Peyer's patch (tissue), 4 donors: Measurements from ENCODE around the gene GULP1. TPM values are rescaled to one million over a fixed set of nuclear protein-coding genes. Genes with fewer than 3 reads are reported as not detected.

ENCODE experiments used
- DNase-seq, 3 donors: peaks; one replicate each; pipeline ENCODE4 v3.0.0-alpha.2; 2017 to 2019
- H3K27ac ChIP-seq, 4 donors: fragments of 200-600 bp; sonication (generic); one replicate each; pipeline ENCODE4 v1.5.1; 2016 to 2019
- H3K27me3 ChIP-seq, 2 donors: fragments of 200-600 bp; sonication (generic); one replicate each; pipeline ENCODE4 v1.5.1; 2019
- H3K36me3 ChIP-seq, 3 donors: fragments of 200-600 bp; sonication (generic); one replicate each; pipeline ENCODE4 v1.5.1; 2016 to 2019
- H3K4me1 ChIP-seq, 4 donors: fragments of 200-600 bp; sonication (generic); one replicate each; pipeline ENCODE4 v1.5.1; 2016 to 2019
- H3K4me3 ChIP-seq, 4 donors: fragments of 200-600 bp; sonication (generic); 1 replicate in 3 of 4; 2 replicates in 1 of 4; pipeline ENCODE4 v1.5.1; 2016 to 2019; ENCODE audit warnings: mild to moderate bottlenecking in 1 of 4
- H3K9me3 ChIP-seq, 4 donors: fragments of 200-600 bp; sonication (generic); one replicate each; pipeline ENCODE4 v1.5.1; 2016 to 2019; ENCODE audit warnings: mild to moderate bottlenecking in 1 of 4
- POLR2A ChIP-seq, 2 donors: fragments of 450-650 bp; IDR thresholded peaks; one replicate each; pipeline ENCODE4 v1.5.1; 2017; ENCODE audit warnings: antibody characterized with exemption in 2 of 2, mild to moderate bottlenecking in 2 of 2, moderate library complexity in 2 of 2
- total RNA-seq, 4 donors: library from RNA; depleted of rRNA; stranded (reverse); fragments of >200 nt; gene quantifications; one replicate each; pipeline ENCODE4 v1.1.0, GENCODE V29; 2016
- TF ChIP-seq, protein P1 (sequence below), 6 experiments: fragments of 450-650 bp in 4 of 6; fragments of 200-600 bp in 2 of 6; sonication (generic) in 1 of 6; IDR thresholded peaks; one replicate each; pipeline ENCODE4 v1.5.1; 2017 to 2019; ENCODE audit warnings: antibody characterized with exemption in 6 of 6, mild to moderate bottlenecking in 3 of 6, moderate library complexity in 1 of 6

GULP1 gene
- total RNA-seq, 4 donors from 2014 or later = 18.8 to 101 (median 29.3) TPM

DNA sequence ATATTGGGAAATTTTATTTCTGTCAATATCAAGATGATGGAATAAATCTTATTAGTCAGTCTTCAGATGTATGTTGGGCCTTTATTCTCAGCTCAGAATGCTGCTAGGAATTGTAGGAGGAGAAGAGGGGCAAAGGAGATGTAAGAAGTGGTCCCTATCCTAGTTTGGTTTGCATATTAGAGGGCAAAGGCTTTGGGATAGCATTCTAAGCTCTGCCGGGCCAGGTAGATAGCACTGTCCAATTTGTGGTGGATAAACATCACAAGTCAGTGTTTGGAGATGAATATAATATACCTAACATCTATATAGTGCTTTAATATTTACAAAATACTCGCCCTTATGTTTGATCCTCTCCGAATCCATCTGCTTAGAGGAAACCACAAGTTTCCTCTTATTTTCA is 149.2 kb downstream of the GULP1 start:
- Histone ChIP-seq H3K27ac (no peak overlapping the region), H3K9me3 (no peaks in the 10 kb centered on the region), H3K4me1 (no peaks in the 10 kb centered on the region), H3K27me3 (no peaks in the 10 kb centered on the region), H3K36me3 (no peaks in the 10 kb centered on the region), H3K4me3 (no peak overlapping the region)
- TF ChIP-seq POLR2A (IDR thresholded peaks at IDR 0.05) = no peak
- TF ChIP-seq, protein P1, sequence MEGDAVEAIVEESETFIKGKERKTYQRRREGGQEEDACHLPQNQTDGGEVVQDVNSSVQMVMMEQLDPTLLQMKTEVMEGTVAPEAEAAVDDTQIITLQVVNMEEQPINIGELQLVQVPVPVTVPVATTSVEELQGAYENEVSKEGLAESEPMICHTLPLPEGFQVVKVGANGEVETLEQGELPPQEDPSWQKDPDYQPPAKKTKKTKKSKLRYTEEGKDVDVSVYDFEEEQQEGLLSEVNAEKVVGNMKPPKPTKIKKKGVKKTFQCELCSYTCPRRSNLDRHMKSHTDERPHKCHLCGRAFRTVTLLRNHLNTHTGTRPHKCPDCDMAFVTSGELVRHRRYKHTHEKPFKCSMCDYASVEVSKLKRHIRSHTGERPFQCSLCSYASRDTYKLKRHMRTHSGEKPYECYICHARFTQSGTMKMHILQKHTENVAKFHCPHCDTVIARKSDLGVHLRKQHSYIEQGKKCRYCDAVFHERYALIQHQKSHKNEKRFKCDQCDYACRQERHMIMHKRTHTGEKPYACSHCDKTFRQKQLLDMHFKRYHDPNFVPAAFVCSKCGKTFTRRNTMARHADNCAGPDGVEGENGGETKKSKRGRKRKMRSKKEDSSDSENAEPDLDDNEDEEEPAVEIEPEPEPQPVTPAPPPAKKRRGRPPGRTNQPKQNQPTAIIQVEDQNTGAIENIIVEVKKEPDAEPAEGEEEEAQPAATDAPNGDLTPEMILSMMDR (IDR thresholded peaks at IDR 0.05) = no peak
- no peak for DNase-seq

DNA sequence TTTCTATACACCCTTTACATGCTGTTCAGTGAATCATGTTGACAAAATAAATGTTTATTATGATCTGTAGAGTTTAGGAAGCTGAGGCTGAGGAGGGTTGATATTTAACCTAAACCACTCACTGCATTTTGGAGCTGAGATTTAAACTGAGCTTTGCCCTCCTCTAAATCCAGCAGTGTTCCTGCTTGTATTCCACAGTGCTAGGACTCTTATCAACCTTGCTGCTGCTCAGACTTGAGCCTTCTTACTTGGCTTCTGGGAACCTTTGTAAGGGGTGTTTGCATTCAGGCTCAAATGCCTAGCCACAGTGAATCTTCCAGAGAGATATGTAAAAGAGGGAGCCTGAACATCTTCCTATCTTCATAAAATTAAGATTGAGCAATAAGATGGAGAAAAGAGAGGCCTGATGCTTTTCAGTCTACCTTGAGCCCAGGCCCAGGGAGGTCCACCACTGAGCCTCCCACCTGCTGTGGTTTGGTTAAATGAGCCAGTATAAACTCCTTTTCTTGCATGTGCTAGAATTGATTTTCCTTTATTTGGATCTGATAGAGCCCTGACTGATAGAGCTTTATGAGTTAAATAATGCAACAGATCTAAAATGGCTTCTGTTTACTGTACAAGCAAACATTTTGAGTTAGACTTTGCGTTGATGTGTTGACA is 149.7 kb downstream of the GULP1 start:
- no peak for DNase-seq

DNA sequence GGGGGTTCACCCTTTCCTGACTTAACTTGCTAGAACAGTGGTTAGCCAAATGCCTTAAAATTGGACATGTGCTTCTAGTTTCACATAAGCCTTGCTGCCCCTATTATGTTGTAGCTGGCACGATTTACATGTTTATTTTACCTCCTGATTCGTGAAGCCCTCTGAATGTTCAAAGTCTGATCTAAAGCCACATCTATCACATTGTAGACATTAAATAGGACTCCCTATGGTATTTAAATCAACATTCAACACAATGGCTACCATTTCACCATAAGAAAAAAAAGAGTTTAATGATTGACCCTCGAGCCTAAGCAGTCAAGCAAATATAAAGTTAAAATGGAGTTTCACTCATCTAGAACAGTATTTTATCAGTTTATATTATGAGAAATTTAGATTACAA is 151.5 kb downstream of the GULP1 start:
- TF ChIP-seq, protein P1 (IDR thresholded peaks at IDR 0.05) = no peak
- TF ChIP-seq POLR2A (IDR thresholded peaks at IDR 0.05) = no peak
- no peak overlapping the region for H3K27ac ChIP-seq
- DNase-seq = no peak
- H3K36me3 ChIP-seq = no peaks in the 10 kb centered on the region
- H3K4me1 ChIP-seq = no peaks in the 10 kb centered on the region
- no peaks in the 10 kb centered on the region for H3K9me3 ChIP-seq
- no peak overlapping the region for H3K4me3 ChIP-seq
- H3K27me3 ChIP-seq = no peaks in the 10 kb centered on the region

More for the DNA sequence above, 149.7 kb downstream of the GULP1 start:
- TF ChIP-seq POLR2A (IDR thresholded peaks at IDR 0.05) = no peak
- TF ChIP-seq, protein P1 (IDR thresholded peaks at IDR 0.05) = no peak
- H3K27ac ChIP-seq = no peak overlapping the region
- no peak overlapping the region for H3K4me3 ChIP-seq
- H3K36me3 ChIP-seq = no peaks in the 10 kb centered on the region
- H3K9me3 ChIP-seq = no peaks in the 10 kb centered on the region
- no peaks in the 10 kb centered on the region for H3K4me1 ChIP-seq
- no peaks in the 10 kb centered on the region for H3K27me3 ChIP-seq

DNA sequence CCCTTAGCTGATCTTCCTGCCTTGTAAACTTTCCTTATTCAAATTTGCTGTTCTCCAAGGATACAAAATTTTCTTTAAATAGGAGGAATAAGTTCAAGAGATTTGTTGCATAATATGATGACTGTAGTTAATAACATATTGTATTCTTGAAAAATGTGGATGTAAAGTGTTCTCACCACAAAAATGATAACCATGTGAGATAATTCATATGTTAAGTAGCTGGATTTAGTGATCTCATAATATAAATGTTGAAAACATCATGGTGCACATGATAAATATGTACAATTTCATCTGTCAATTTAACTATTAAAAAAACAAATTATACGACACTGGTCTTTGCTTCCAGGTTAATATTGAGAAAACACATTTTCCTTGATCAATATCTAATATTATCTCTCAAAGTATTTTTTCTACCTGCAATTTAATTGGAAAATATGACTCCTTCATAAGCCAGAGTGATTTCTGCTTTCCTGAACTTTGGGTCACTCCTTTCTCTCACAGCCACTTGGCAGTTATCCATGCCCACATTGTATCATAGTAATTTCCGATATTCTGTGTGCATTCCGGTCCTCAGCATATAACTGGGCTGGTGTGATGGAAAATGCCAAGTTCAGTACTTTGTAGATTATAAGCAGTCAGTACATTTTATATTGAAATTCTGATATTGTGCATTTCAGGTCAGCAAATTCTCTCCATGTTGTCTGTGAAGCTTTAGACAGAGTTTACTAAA is 152.6 kb downstream of the GULP1 start:
- Histone ChIP-seq H3K36me3 (no peaks in the 10 kb centered on the region), H3K4me1 (no peaks in the 10 kb centered on the region), H3K9me3 (no peaks in the 10 kb centered on the region), H3K27me3 (no peaks in the 10 kb centered on the region), H3K27ac (no peak overlapping the region), H3K4me3 (no peak overlapping the region)
- DNase-seq = no peak
- TF ChIP-seq, protein P1 (IDR thresholded peaks at IDR 0.05) = no peak
- TF ChIP-seq POLR2A (IDR thresholded peaks at IDR 0.05) = no peak

DNA sequence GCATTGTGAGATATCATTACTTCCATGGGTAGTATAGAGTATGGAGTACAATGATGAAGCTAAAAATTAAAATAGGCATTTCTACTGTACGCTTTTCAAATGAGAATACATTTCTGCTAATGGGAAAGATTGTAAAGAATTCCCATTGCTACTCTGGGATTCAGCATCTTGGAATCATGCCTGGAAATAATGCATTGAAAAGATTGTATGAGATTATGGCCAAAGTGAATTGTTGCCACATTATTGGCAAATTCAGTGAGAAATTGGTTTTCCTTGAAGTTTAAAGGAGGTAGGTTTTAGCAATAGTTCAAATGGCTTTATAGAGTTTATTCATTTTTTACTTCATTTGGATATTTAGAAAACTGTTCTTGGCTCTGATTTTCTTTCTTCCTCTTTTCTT is 157.9 kb downstream of the GULP1 start:
- no peaks in the 10 kb centered on the region for H3K9me3 ChIP-seq
- no peak overlapping the region for H3K4me3 ChIP-seq
- no peak for TF ChIP-seq POLR2A (IDR thresholded peaks at IDR 0.05)
- TF ChIP-seq, protein P1 (IDR thresholded peaks at IDR 0.05) = no peak
- no peak for DNase-seq
- no peaks in the 10 kb centered on the region for H3K4me1 ChIP-seq
- H3K36me3 ChIP-seq = no peaks in the 10 kb centered on the region
- no peak overlapping the region for H3K27ac ChIP-seq
- no peaks in the 10 kb centered on the region for H3K27me3 ChIP-seq
